Measurements from ENCODE around the gene ATP6V0C. TPM values are rescaled to one million over a fixed set of nuclear protein-coding genes. Genes with fewer than 3 reads are reported as not detected.
"Not testable (repeated sequence)": the region's sequence is repeated elsewhere in the genome, so short reads cannot be mapped to it uniquely, and the experiment has no call there.

The ATP6V0C gene
- total and polyA plus RNA-seq, 2 donors from 2014 or later = 303 to 520 TPM

DNA sequence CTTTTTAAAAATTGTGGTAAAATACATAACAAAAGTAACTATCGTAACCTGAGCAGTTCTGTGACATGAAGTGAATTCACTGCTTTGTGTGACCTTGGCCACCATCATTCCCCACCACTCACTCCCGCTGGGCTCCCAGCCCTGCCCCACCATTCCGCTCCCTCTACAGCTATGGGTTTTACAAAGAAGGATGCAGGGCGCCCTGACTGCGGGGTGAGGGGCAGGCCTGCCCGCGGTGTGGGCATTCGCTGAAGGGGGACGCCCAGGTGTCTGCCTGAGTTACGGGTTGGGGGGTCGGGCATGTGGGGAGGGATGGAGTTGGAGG, 17.6 kb downstream of the ATP6V0C start, which contains the start of gene CEMP1:
Gene CEMP1 (minus strand): TSS at position 38 of the 325 bp plus-strand sequence. CDS start 335 bp downstream, outside the sequence.
- peak within 1 kb of the TSS; percentile 97 to 99 for H3K27ac ChIP-seq (ENCODE audit: low read depth in 2 of 2, low read length in 2 of 2)
- DNase-seq (no peak), FAIRE-seq (no peak)
- TF ChIP-seq, protein P1, sequence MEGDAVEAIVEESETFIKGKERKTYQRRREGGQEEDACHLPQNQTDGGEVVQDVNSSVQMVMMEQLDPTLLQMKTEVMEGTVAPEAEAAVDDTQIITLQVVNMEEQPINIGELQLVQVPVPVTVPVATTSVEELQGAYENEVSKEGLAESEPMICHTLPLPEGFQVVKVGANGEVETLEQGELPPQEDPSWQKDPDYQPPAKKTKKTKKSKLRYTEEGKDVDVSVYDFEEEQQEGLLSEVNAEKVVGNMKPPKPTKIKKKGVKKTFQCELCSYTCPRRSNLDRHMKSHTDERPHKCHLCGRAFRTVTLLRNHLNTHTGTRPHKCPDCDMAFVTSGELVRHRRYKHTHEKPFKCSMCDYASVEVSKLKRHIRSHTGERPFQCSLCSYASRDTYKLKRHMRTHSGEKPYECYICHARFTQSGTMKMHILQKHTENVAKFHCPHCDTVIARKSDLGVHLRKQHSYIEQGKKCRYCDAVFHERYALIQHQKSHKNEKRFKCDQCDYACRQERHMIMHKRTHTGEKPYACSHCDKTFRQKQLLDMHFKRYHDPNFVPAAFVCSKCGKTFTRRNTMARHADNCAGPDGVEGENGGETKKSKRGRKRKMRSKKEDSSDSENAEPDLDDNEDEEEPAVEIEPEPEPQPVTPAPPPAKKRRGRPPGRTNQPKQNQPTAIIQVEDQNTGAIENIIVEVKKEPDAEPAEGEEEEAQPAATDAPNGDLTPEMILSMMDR (IDR thresholded peaks at IDR 0.05; ENCODE audit: borderline replicate concordance, extremely low read depth, insufficient read depth) = no peak
- no peaks in the 10 kb centered on the region for H3K27me3 ChIP-seq (ENCODE audit: control insufficient read depth, insufficient read depth, low read length)
- peak within 1 kb of the TSS; percentile 36 to 95 (median 69) for H3K9ac ChIP-seq (ENCODE audit: low read length in 3 of 3)
- intact Hi-C loops (cut with DNase I) = no loop called here
- H3K36me3 ChIP-seq (ENCODE audit: control insufficient read depth in 2 of 3, insufficient read depth in 3 of 3, low read length in 3 of 3) = peaks cover 0 to 7% (median 3%) of the 10 kb centered on the region in 3 donors
- H3K4me1 ChIP-seq (ENCODE audit: control insufficient read depth in 2 of 3, insufficient read depth in 2 of 3, low read depth in 1 of 3, low read length in 3 of 3) = peaks cover 0 to 9% (median 4%) of the 10 kb centered on the region in 3 donors
- H3K4me3 ChIP-seq (ENCODE audit: low read length in 3 of 3) = peak within 1 kb of the TSS; percentile 64 to 76 (median 74)
- no peaks in the 10 kb centered on the region for H3K9me3 ChIP-seq (ENCODE audit: control insufficient read depth in 2 of 3, insufficient read depth in 1 of 3, low read length in 3 of 3)

- H3K9me3 ChIP-seq (ENCODE audit: control insufficient read depth in 2 of 3, insufficient read depth in 1 of 3, low read length in 3 of 3) = no peaks in the 10 kb centered on the region
- TF ChIP-seq, protein P1 (IDR thresholded peaks at IDR 0.05; ENCODE audit: borderline replicate concordance, extremely low read depth, insufficient read depth) = no peak
- peaks cover 0 to 7% (median 3%) of the 10 kb centered on the region in 3 donors for H3K36me3 ChIP-seq (ENCODE audit: control insufficient read depth in 2 of 3, insufficient read depth in 3 of 3, low read length in 3 of 3)
- DNase-seq (peak; percentile 97 to 100 (median 98)), FAIRE-seq (peak; percentile 38)
- peaks cover 0 to 10% (median 4%) of the 10 kb centered on the region in 3 donors for H3K4me1 ChIP-seq (ENCODE audit: control insufficient read depth in 2 of 3, insufficient read depth in 2 of 3, low read depth in 1 of 3, low read length in 3 of 3)
- intact Hi-C loops (cut with DNase I) = no loop called here
- H3K4me3 ChIP-seq (ENCODE audit: low read length in 3 of 3) = peak overlapping the region; percentile 64 to 76 (median 74)
- H3K27me3 ChIP-seq (ENCODE audit: control insufficient read depth, insufficient read depth, low read length) = no peaks in the 10 kb centered on the region
- peak overlapping the region; percentile 36 to 95 (median 82) for H3K9ac ChIP-seq (ENCODE audit: low read length in 3 of 3)
- H3K27ac ChIP-seq (ENCODE audit: low read depth in 2 of 2, low read length in 2 of 2) = peak overlapping the region; percentile 97 to 99
Observed at GRCh38 chr16:2531696-2532493, 18.1 kb downstream of the ATP6V0C start.

DNA sequence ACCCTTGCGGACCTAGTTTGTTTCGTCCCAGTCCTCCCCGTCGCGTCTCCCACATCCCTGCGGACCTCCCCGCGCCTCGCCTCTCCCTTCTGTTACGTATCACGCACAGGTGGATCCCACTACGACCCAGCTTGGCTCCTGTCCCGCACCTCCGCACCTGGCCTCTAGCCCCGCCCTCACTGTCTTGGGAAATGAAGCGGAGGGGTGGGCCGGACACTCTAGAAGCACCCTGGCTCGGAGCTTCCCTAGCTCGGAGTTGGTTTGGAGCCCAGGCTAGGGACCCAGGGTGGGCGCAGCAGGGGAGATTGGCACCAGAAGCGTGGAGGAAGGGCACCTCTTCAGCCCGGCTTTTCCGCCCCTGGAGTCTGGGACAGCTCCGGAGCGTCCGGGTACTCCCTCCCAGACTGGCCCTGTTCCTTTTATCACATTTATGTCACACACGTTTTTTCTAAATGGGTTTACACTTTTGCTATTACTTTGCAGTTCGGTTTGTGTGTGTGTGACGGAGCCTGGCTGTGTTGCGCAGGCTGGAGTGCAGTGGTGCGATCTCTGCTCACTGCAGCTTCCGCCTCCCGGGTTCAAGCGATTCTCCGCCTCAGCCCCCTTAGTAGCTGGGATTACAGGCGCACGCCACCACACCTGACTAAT, 18.9 kb downstream of the ATP6V0C start:
- FAIRE-seq (no peak), DNase-seq (peak; percentile 66 to 93 (median 81))
- peak overlapping the region; percentile 97 to 99 for H3K27ac ChIP-seq (ENCODE audit: low read depth in 2 of 2, low read length in 2 of 2)
- intact Hi-C loops (cut with DNase I) = no loop called here
- TF ChIP-seq, protein P1 (IDR thresholded peaks at IDR 0.05; ENCODE audit: borderline replicate concordance, extremely low read depth, insufficient read depth) = no peak
- peaks cover 0 to 7% (median 3%) of the 10 kb centered on the region in 3 donors for H3K36me3 ChIP-seq (ENCODE audit: control insufficient read depth in 2 of 3, insufficient read depth in 3 of 3, low read length in 3 of 3)
- H3K9me3 ChIP-seq (ENCODE audit: control insufficient read depth in 2 of 3, insufficient read depth in 1 of 3, low read length in 3 of 3) = no peaks in the 10 kb centered on the region
- peak overlapping the region; percentile 64 to 76 (median 74) for H3K4me3 ChIP-seq (ENCODE audit: low read length in 3 of 3)
- peak overlapping the region; percentile 36 to 95 (median 82) for H3K9ac ChIP-seq (ENCODE audit: low read length in 3 of 3)
- H3K27me3 ChIP-seq (ENCODE audit: control insufficient read depth, insufficient read depth, low read length) = no peaks in the 10 kb centered on the region
- H3K4me1 ChIP-seq (ENCODE audit: control insufficient read depth in 2 of 3, insufficient read depth in 2 of 3, low read depth in 1 of 3, low read length in 3 of 3) = peaks cover 0 to 12% (median 4%) of the 10 kb centered on the region in 3 donors

- H3K4me3 ChIP-seq (ENCODE audit: low read length in 3 of 3) = peak overlapping the region in 2 of 3 donors; percentile 64 to 74
- H3K9me3 ChIP-seq (ENCODE audit: control insufficient read depth in 2 of 3, insufficient read depth in 1 of 3, low read length in 3 of 3); intact Hi-C loops (cut with DNase I); H3K27me3 ChIP-seq (ENCODE audit: control insufficient read depth, insufficient read depth, low read length); FAIRE-seq; H3K36me3 ChIP-seq (ENCODE audit: control insufficient read depth in 2 of 3, insufficient read depth in 3 of 3, low read length in 3 of 3): not testable (repeated sequence)
- H3K9ac ChIP-seq (ENCODE audit: low read length in 3 of 3) = peak overlapping the region in 1 of 3 donors; percentile 95
- peaks cover 0 to 12% (median 4%) of the 10 kb centered on the region in 3 donors for H3K4me1 ChIP-seq (ENCODE audit: control insufficient read depth in 2 of 3, insufficient read depth in 2 of 3, low read depth in 1 of 3, low read length in 3 of 3)
- DNase-seq = peak in 1 of 5 donors; percentile 52
- peak overlapping the region; percentile 97 to 99 for H3K27ac ChIP-seq (ENCODE audit: low read depth in 2 of 2, low read length in 2 of 2)
Observed at GRCh38 chr16:2533142-2533755, 19.5 kb downstream of the ATP6V0C start.
